H1 (cell line): Measurements from ENCODE around the gene RHBDD2. TPM values are rescaled to one million over a fixed set of nuclear protein-coding genes. Genes with fewer than 3 reads are reported as not detected.

Experiments
- CTCF ChIA-PET: fragments of 300-600 bp; sonication (Branson Sonifier 250); formaldehyde crosslinking; loops from one replicate; lab custom pipeline; 2021; ENCODE audit not compliant: partially characterized antibody; lab: Charles Lee
- POLR2A ChIA-PET: fragments of 300-600 bp; sonication (Branson Sonifier 250); formaldehyde crosslinking; loops from one replicate; lab custom pipeline; 2021; ENCODE audit warnings: inconsistent platforms; ENCODE audit not compliant: partially characterized antibody; lab: Charles Lee
- DNase-seq, 2 experiments: peaks; one replicate each; pipeline versions ENCODE4 v3.0.0 to v3.0.0-alpha.2; 2010 to 2022; ENCODE audit warnings: low spot score in 2 of 2, low read depth in 1 of 2, mixed read lengths in 1 of 2
- FAIRE-seq: peaks from 2 replicates; lab custom pipeline; 2011; peaks lifted over from hg19 to GRCh38; lab: Jason Lieb, UNC
- H2AFZ ChIP-seq: 2 replicates; pipeline ENCODE4 v1.8.1; 2012; ENCODE audit warnings: low read length, inconsistent platforms
- H2AK5ac ChIP-seq: 2 replicates; pipeline ENCODE4 v1.6.1; 2013; ENCODE audit warnings: low read depth, low read length
- H2BK120ac ChIP-seq: replicated peaks from 2 replicates; pipeline ENCODE3; 2013; ENCODE audit warnings: low read depth, low read length, inconsistent platforms
- H2BK12ac ChIP-seq: 2 replicates; pipeline ENCODE4 v1.6.1; 2013; ENCODE audit warnings: low read depth, low read length
- H2BK15ac ChIP-seq: 2 replicates; pipeline ENCODE4 v1.6.1; 2013; ENCODE audit warnings: low read length
- H2BK20ac ChIP-seq: 2 replicates; pipeline ENCODE4 v1.6.1; 2013; ENCODE audit warnings: low read length
- H2BK5ac ChIP-seq: 2 replicates; pipeline ENCODE4 v1.6.1; 2013; ENCODE audit warnings: low read depth, low read length
- H3K14ac ChIP-seq: 2 replicates; pipeline ENCODE4 v1.6.1; 2013; ENCODE audit warnings: inconsistent platforms; ENCODE audit not compliant: insufficient read length
- H3K18ac ChIP-seq: 2 replicates; pipeline ENCODE4 v1.6.1; 2013; ENCODE audit warnings: low read length; ENCODE audit errors: extremely low read depth
- H3K23ac ChIP-seq: 2 replicates; pipeline ENCODE4 v1.6.1; 2013; ENCODE audit warnings: inconsistent platforms; ENCODE audit not compliant: insufficient read length
- H3K23me2 ChIP-seq: 2 replicates; pipeline ENCODE4 v1.6.1; 2013; ENCODE audit warnings: low read depth, low read length
- H3K27ac ChIP-seq: 2 replicates; pipeline ENCODE4 v1.6.1; 2011; ENCODE audit warnings: low read depth, low read length, inconsistent platforms
- H3K27me3 ChIP-seq, 4 experiments: replicated peaks in 1 of 4; 1 replicate in 1 of 4; 2 replicates in 3 of 4; pipeline versions ENCODE4 v1.6.1 to v1.8.1; 2011 to 2013; ENCODE audit warnings: low read length in 3 of 4, mild to moderate bottlenecking in 3 of 4, inconsistent platforms in 2 of 4, mixed read lengths in 2 of 4, moderate library complexity in 1 of 4; ENCODE audit not compliant: control insufficient read depth in 3 of 4, insufficient read depth in 3 of 4; ENCODE audit errors: extremely low read depth in 1 of 4
- H3K36me3 ChIP-seq, 4 experiments: 2 replicates each; pipeline versions ENCODE4 v1.6.1 to v1.8.1; 2011 to 2013; ENCODE audit warnings: mild to moderate bottlenecking in 4 of 4, low read length in 3 of 4, moderate library complexity in 2 of 4, control low read depth in 1 of 4, inconsistent platforms in 1 of 4; ENCODE audit not compliant: insufficient read depth in 4 of 4, control insufficient read depth in 2 of 4
- H3K4ac ChIP-seq: replicated peaks from 2 replicates; pipeline ENCODE3; 2013; ENCODE audit warnings: low read length, low read depth, mixed read lengths, inconsistent platforms; ENCODE audit not compliant: insufficient read length
- H3K4me1 ChIP-seq, 4 experiments: replicated peaks in 1 of 4; 1 replicate in 1 of 4; 2 replicates in 3 of 4; pipeline versions ENCODE4 v1.6.1 to v1.8.1; 2011 to 2013; ENCODE audit warnings: low read length in 3 of 4, inconsistent platforms in 2 of 4, mixed read lengths in 1 of 4; ENCODE audit not compliant: insufficient read depth in 4 of 4, control insufficient read depth in 3 of 4
- H3K4me2 ChIP-seq, 2 experiments: 2 replicates each; pipeline versions ENCODE4 v1.6.1 to v1.8.1; 2011 to 2013; ENCODE audit warnings: low read depth in 2 of 2, low read length in 2 of 2, control low read depth in 1 of 2, inconsistent platforms in 1 of 2, mild to moderate bottlenecking in 1 of 2; ENCODE audit not compliant: insufficient read depth in 1 of 2
- H3K4me3 ChIP-seq, 4 experiments: fragments of 200-600, 300-600 bp in 1 of 4; sonication (generic), shearing (Covaris generic), sonication (Bioruptor Twin) in 1 of 4; 2 replicates each; pipeline versions ENCODE4 v1.5.1 to v1.8.1; 2011 to 2016; ENCODE audit warnings: low read length in 4 of 4, low read depth in 3 of 4, control low read depth in 2 of 4, inconsistent platforms in 2 of 4, mild to moderate bottlenecking in 2 of 4, mixed read lengths in 1 of 4, moderate library complexity in 1 of 4; ENCODE audit not compliant: insufficient read depth in 2 of 4; ENCODE audit errors: extremely low read depth in 1 of 4
- H3K56ac ChIP-seq: replicated peaks from 2 replicates; pipeline ENCODE3; 2013; ENCODE audit warnings: low read depth, mild to moderate bottlenecking, mixed read lengths, low read length, inconsistent platforms; ENCODE audit not compliant: insufficient read length
- H3K79me1 ChIP-seq: 2 replicates; pipeline ENCODE4 v1.6.1; 2013; ENCODE audit warnings: low read depth, low read length, control low read depth
- H3K79me2 ChIP-seq, 2 experiments: 2 replicates each; pipeline versions ENCODE4 v1.6.1 to v1.8.1; 2012 to 2013; ENCODE audit warnings: low read length in 2 of 2, mild to moderate bottlenecking in 2 of 2, inconsistent platforms in 1 of 2; ENCODE audit not compliant: insufficient read depth in 2 of 2, control insufficient read depth in 1 of 2
- H3K9ac ChIP-seq, 4 experiments: replicated peaks in 1 of 4; 1 replicate in 1 of 4; 2 replicates in 3 of 4; pipeline versions ENCODE4 v1.6.1 to v1.8.1; 2011 to 2013; ENCODE audit warnings: low read depth in 3 of 4, low read length in 3 of 4, control low read depth in 2 of 4, mild to moderate bottlenecking in 2 of 4, moderate library complexity in 2 of 4, inconsistent platforms in 1 of 4; ENCODE audit errors: extremely low read depth in 1 of 4
- H3K9me3 ChIP-seq, 2 experiments: 2 replicates each; pipeline versions ENCODE4 v1.6.1 to v1.8.1; 2012 to 2013; ENCODE audit warnings: mild to moderate bottlenecking in 2 of 2, moderate library complexity in 2 of 2, control low read depth in 1 of 2, inconsistent platforms in 1 of 2, low read depth in 1 of 2, low read length in 1 of 2, mixed read lengths in 1 of 2; ENCODE audit not compliant: insufficient read depth in 2 of 2
- H4K20me1 ChIP-seq, 2 experiments: replicated peaks in 1 of 2; 2 replicates each; pipeline versions ENCODE3 to v1.8.1; 2011 to 2013; ENCODE audit warnings: inconsistent platforms in 2 of 2, low read length in 2 of 2, mild to moderate bottlenecking in 1 of 2; ENCODE audit not compliant: insufficient read depth in 2 of 2, control insufficient read depth in 1 of 2
- H4K5ac ChIP-seq: 2 replicates; pipeline ENCODE4 v1.6.1; 2013; ENCODE audit warnings: low read length, low read depth, mixed read lengths, inconsistent platforms; ENCODE audit not compliant: insufficient read length
- H4K8ac ChIP-seq: 2 replicates; pipeline ENCODE4 v1.8.0; 2013; ENCODE audit warnings: mild to moderate bottlenecking, moderate library complexity, low read length, inconsistent platforms; ENCODE audit not compliant: insufficient read depth; ENCODE audit errors: extremely low read depth
- H4K91ac ChIP-seq: replicated peaks from 2 replicates; pipeline ENCODE3; 2013; ENCODE audit warnings: low read length, mixed read lengths, inconsistent platforms; ENCODE audit not compliant: insufficient read length
- CBX5 ChIP-seq: fragments of 300-800, 300-1000 bp; sonication (generic); IDR thresholded peaks from 2 replicates; pipeline ENCODE4 v1.7.1; 2016; ENCODE audit warnings: antibody characterized with exemption, low read length, low read depth
- CTBP2 ChIP-seq: IDR thresholded peaks from 2 replicates; pipeline ENCODE4 v1.7.0; 2011; ENCODE audit warnings: borderline replicate concordance, mild to moderate bottlenecking, moderate library complexity, mixed read lengths, low read length; ENCODE audit not compliant: insufficient read depth, insufficient read length
- EGR1 ChIP-seq: IDR thresholded peaks from 2 replicates; pipeline ENCODE4 v1.6.1; 2011; ENCODE audit warnings: low read depth, low read length, borderline replicate concordance
- EP300 ChIP-seq, 2 experiments: IDR thresholded peaks; 1 replicate in 1 of 2; 2 replicates in 1 of 2; pipeline ENCODE4 v1.6.1; 2011 to 2012; ENCODE audit warnings: low read depth in 2 of 2, low read length in 2 of 2, mild to moderate bottlenecking in 2 of 2, borderline replicate concordance in 1 of 2, inconsistent platforms in 1 of 2, moderate library complexity in 1 of 2
- JUND ChIP-seq: IDR thresholded peaks from 2 replicates; pipeline ENCODE4 v1.6.1; 2011; ENCODE audit warnings: mild to moderate bottlenecking, improper control_type of control experiment, low read length
- KDM1A ChIP-seq: fragments of 200-600, 300-600 bp; sonication (generic); IDR thresholded peaks from 2 replicates; pipeline ENCODE4 v1.7.1; 2016; ENCODE audit warnings: mild to moderate bottlenecking, low read length, borderline replicate concordance
- POLR2A ChIP-seq, 2 experiments: IDR thresholded peaks; 1 replicate in 1 of 2; 2 replicates in 1 of 2; pipeline ENCODE4 v1.6.1; 2011; ENCODE audit warnings: low read depth in 2 of 2, low read length in 2 of 2, mild to moderate bottlenecking in 2 of 2; ENCODE audit errors: control extremely low read depth in 1 of 2
- POU5F1 ChIP-seq: IDR thresholded peaks from 2 replicates; pipeline ENCODE4 v1.6.1; 2011; ENCODE audit warnings: low read depth, mild to moderate bottlenecking, low read length, moderate library complexity
- SIN3A ChIP-seq, 2 experiments: IDR thresholded peaks in 1 of 2; conservative IDR thresholded peaks in 1 of 2; 2 replicates each; pipeline ENCODE4 v1.6.1; 2011 to 2012; ENCODE audit warnings: low read length in 2 of 2, improper control_type of control experiment in 1 of 2, low read depth in 1 of 2, mild to moderate bottlenecking in 1 of 2
- ZNF274 ChIP-seq: IDR thresholded peaks from 2 replicates; pipeline ENCODE4 v1.7.0; 2012; ENCODE audit warnings: low read length, borderline replicate concordance; ENCODE audit errors: extremely low read depth
- WGBS, 2 experiments: shearing (Covaris generic) in 1 of 2; methylation state at CpG; one replicate each; pipeline versions ENCODE4 v1.1.6 to v1.1.7; 2013 to 2015; ENCODE audit warnings: low lambda C conversion rate in 2 of 2, mixed read lengths in 2 of 2, inconsistent platforms in 1 of 2, low coverage in 1 of 2, missing lambda C conversion rate in 1 of 2; ENCODE audit not compliant: insufficient replicate concordance in 2 of 2, insufficient coverage in 1 of 2, insufficient read length in 1 of 2; ENCODE audit errors: extremely low coverage in 1 of 2, missing lambda C conversion rate in 1 of 2; 5-methylcytosine and 5-hydroxymethylcytosine counted together
- polyA plus RNA-seq, 7 experiments: library from polyadenylated mRNA; depleted of rRNA in 3 of 7; stranded (reverse) in 5 of 7; unstranded in 2 of 7; fragments of >200 nt in 5 of 7; fragments of 200-250 nt in 2 of 7; gene quantifications; 1 replicate in 5 of 7; 2 replicates in 1 of 7; 4 replicates in 1 of 7; pipeline versions ENCODE4 v1.2.1 to v1.2.3, GENCODE V29; 2011 to 2013; ENCODE audit warnings: missing spikeins in 2 of 7, mixed read lengths in 2 of 7
- total RNA-seq: library from RNA; stranded (reverse); fragmentation: NEBNext Ultra II Directional; extraction: Animal tissue kit (Norgen Biotek cat#: 25700); gene quantifications from 2 replicates; pipeline ENCODE4 v1.2.1, GENCODE V29; 2021
- TF ChIP-seq, protein P1 (sequence below): IDR thresholded peaks from 2 replicates; pipeline ENCODE4 v1.6.1; 2012; ENCODE audit warnings: inconsistent platforms
- TF ChIP-seq, protein P2 (sequence below): IDR thresholded peaks from 2 replicates; pipeline ENCODE4 v1.6.1; 2011; ENCODE audit warnings: low read depth, mild to moderate bottlenecking, low read length; ENCODE audit not compliant: insufficient read depth

RHBDD2 gene
- total and polyA plus RNA-seq, 2 of the 8 experiments (the other 6 are each of a cell fraction or from before 2014, with no cell fraction given) = 28.3 to 65.5 TPM

DNA sequence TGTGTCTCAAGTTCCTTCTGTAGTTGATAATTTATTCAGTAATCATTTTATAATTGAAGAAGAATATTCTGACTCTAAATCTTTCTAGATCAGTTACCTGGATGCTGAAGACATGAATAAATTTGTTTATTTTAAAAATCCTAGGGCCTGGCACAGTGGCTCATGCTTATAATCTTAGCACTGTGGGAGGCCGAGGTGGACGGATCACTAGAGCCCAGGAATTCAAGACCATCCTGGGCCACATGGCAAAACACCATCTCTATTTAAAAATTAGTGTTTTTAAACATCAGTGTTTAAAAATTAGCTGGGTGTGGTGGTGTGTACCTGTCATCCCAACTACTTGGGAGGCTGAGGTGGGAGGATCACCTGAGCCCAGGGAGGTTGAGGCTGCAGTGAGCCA, 45.4 kb downstream of the RHBDD2 start:
- no peak overlapping the region for H2AFZ ChIP-seq
- H2BK5ac ChIP-seq = no peak overlapping the region
- ChIA-PET CTCF (interaction anchor here (1.2 kb wide), 1 partner anchor 96 kb away, joined by 3 read pairs; no protein-coding TSS in a partner anchor), POLR2A (interaction anchor here (1.0 to 4.7 kb wide), 2 partner anchors 8 to 20 kb away, joined by 3 to 31 read pairs; partner anchors contain the start of gene POR)
- no peak overlapping the region for H2AK5ac ChIP-seq
- H4K91ac ChIP-seq = no peak overlapping the region
- no peak overlapping the region for H2BK120ac ChIP-seq
- H3K27ac ChIP-seq = no peak overlapping the region
- no peak overlapping the region for H3K4me2 ChIP-seq
- peaks cover 11 to 33% of the 10 kb centered on the region in 2 experiments for H4K20me1 ChIP-seq
- no peak overlapping the region for H3K14ac ChIP-seq
- no peak overlapping the region for H3K4me3 ChIP-seq
- H3K18ac ChIP-seq = no peak overlapping the region
- FAIRE-seq (no peak), DNase-seq (no peak)
- 100% methylated on average over 2 of the region's 2 CpGs; no CpG with 5 or more reads in 1 of the 2 experiments for WGBS, 2 experiments
- H3K36me3 ChIP-seq = peaks cover 0 to 3% (median 1%) of the 10 kb centered on the region in 4 experiments; a peak in 3 of 8 replicates
- H2BK15ac ChIP-seq = no peak overlapping the region
- H3K9me3 ChIP-seq = no peaks in the 10 kb centered on the region
- H3K23me2 ChIP-seq = 0 out of 2 replicates have a peak, but pooled peaks cover 2% of the 10 kb centered on the region
- H4K8ac ChIP-seq = no peak overlapping the region
- H4K5ac ChIP-seq = no peak overlapping the region
- peaks cover 23% of the 10 kb centered on the region for H3K79me1 ChIP-seq
- peaks cover 37 to 84% of the 10 kb centered on the region in 2 experiments for H3K79me2 ChIP-seq
- peaks cover 0 to 2% (median 0%) of the 10 kb centered on the region in 4 experiments; a peak in 2 of 7 replicates for H3K4me1 ChIP-seq
- no peak overlapping the region for H3K4ac ChIP-seq
- H2BK12ac ChIP-seq = no peak overlapping the region
- no peaks in the 10 kb centered on the region for H3K27me3 ChIP-seq
- H3K9ac ChIP-seq = no peak overlapping the region
- no peak overlapping the region for H2BK20ac ChIP-seq
- H3K23ac ChIP-seq = no peak overlapping the region
- H3K56ac ChIP-seq = no peak overlapping the region
- TF ChIP-seq, protein P1, sequence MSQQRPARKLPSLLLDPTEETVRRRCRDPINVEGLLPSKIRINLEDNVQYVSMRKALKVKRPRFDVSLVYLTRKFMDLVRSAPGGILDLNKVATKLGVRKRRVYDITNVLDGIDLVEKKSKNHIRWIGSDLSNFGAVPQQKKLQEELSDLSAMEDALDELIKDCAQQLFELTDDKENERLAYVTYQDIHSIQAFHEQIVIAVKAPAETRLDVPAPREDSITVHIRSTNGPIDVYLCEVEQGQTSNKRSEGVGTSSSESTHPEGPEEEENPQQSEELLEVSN = no peak
- TF ChIP-seq POU5F1 (no peak), POLR2A (IDR thresholded peaks at IDR 0.05; ENCODE audit: control extremely low read depth in 1 of 2, low read depth in 2 of 2, low read length in 2 of 2) (no peak), JUND (no peak), EGR1 (no peak), CTBP2 (no peak), KDM1A (no peak), EP300 (IDR thresholded peaks at IDR 0.05; ENCODE audit: borderline replicate concordance in 1 of 2, low read depth in 2 of 2, low read length in 2 of 2) (no peak), SIN3A (conservative IDR thresholded peaks at IDR 0.05 in 1 of 2, IDR thresholded peaks at IDR 0.05 in 1 of 2; ENCODE audit: low read depth in 1 of 2, low read length in 2 of 2) (no peak), ZNF274 (no peak), CBX5 (no peak)
- TF ChIP-seq, protein P2, sequence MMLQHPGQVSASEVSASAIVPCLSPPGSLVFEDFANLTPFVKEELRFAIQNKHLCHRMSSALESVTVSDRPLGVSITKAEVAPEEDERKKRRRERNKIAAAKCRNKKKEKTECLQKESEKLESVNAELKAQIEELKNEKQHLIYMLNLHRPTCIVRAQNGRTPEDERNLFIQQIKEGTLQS = no peak
